ENCODE measurements around the gene ARMC2. TPM values are rescaled to one million over a fixed set of nuclear protein-coding genes. Genes with fewer than 3 reads are reported as not detected.

ARMC2 gene
- total and polyA plus RNA-seq, 2 of the 4 experiments (the other 2 are of a cell fraction): 0.72 to 3.9 TPM

DNA sequence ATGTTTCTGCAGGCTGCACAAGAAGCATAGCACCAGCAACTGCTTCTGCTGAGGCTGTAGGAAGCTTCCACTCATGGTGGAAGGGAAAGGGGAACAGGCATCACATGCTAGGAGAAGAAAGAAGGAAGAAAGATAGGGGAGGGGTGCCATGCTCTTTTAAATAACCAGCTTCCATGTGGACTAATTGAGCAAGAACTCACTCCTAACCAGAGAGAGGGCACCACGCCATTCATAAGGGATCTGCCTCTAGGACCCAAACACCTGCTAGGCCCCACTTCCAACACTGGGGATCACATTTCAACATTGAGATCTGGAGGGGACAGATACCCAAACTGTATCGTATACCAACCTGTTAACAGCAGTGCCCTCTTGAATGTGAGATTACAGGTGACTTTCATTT is 46.9 kb upstream of the ARMC2 start:
- no peak for TF ChIP-seq MAZ (IDR thresholded peaks at IDR 0.05; ENCODE audit: borderline replicate concordance, low read depth, low read length)
- TF ChIP-seq RAD21 (IDR thresholded peaks at IDR 0.05; ENCODE audit: low read length): no peak
- TF ChIP-seq BHLHE40 (IDR thresholded peaks at IDR 0.05; ENCODE audit: low read depth, low read length): no peak
- no peak for TF ChIP-seq MAFK (IDR thresholded peaks at IDR 0.05; ENCODE audit: low read depth, low read length)
- peaks cover 2% of the 10 kb centered on the region for H3K27me3 ChIP-seq (ENCODE audit: control insufficient read depth, insufficient read depth, low read length)
- no peak overlapping the region for H3K27ac ChIP-seq (ENCODE audit: insufficient read depth, low read length)
- no peak overlapping the region for H2AFZ ChIP-seq (replicated peaks; ENCODE audit: low read length, poor library complexity)
- no peak overlapping the region for H3K18ac ChIP-seq (ENCODE audit: low read depth, low read length)
- no peak overlapping the region for H2AK9ac ChIP-seq (replicated peaks; ENCODE audit: low read depth, low read length, poor library complexity)
- peaks cover 3% of the 10 kb centered on the region; the same call in 1 of the 2 replicates for H3K9me1 ChIP-seq (ENCODE audit: insufficient read depth, low read length)
- no peaks in the 10 kb centered on the region for H4K20me1 ChIP-seq (ENCODE audit: insufficient read depth, low read length)
- no peak overlapping the region for H3K4ac ChIP-seq (ENCODE audit: low read depth, low read length)
- H3K79me1 ChIP-seq (ENCODE audit: low read depth in 1 of 2, low read length in 2 of 2): no peaks in the 10 kb centered on the region
- no TSS peak for BruUV-seq (replicated peaks)
- H4K91ac ChIP-seq (ENCODE audit: insufficient read depth, low read depth, low read length): no peak overlapping the region
- no peak overlapping the region for H4K8ac ChIP-seq (ENCODE audit: low read depth in 2 of 2, low read length in 2 of 2)
- ChIA-PET POLR2A (ENCODE audit: unreplicated experiment) (no interaction called here), CTCF (no interaction called here)
- no peak overlapping the region for H3K56ac ChIP-seq (ENCODE audit: extremely low read depth, insufficient read depth, low read length)
- no peak overlapping the region for H3K9ac ChIP-seq (ENCODE audit: low read depth, low read length)
- no peak overlapping the region for H2BK20ac ChIP-seq (ENCODE audit: low read depth, low read length)
- in situ Hi-C loops (cut with MboI; ENCODE audit: low sequenced_read_pairs) (no loop called here), dilution Hi-C loops (cut with HindIII; ENCODE audit: low sequenced_read_pairs, unreplicated experiment) (no loop called here), intact Hi-C loops (cut with micrococcal nuclease) (no loop called here)
- no peak overlapping the region for H3K4me3 ChIP-seq (ENCODE audit: insufficient read depth, low read depth, low read length)
- H3K9me3 ChIP-seq (ENCODE audit: control insufficient read depth, insufficient read depth, low read length): no peaks in the 10 kb centered on the region
- H3K14ac ChIP-seq (replicated peaks; ENCODE audit: low read depth, low read length): no peak overlapping the region
- no peak overlapping the region for H2BK15ac ChIP-seq (ENCODE audit: low read depth, low read length)
- no peak overlapping the region for H4K5ac ChIP-seq (ENCODE audit: low read depth, low read length)
- no CpG with 5 or more reads among the region's 2 CpGs for WGBS, 2 experiments (ENCODE audit: extremely low coverage in 2 of 2, insufficient read length in 1 of 2)
- H3K23ac ChIP-seq (ENCODE audit: low read depth, low read length): no peak overlapping the region
- ATAC-seq (ENCODE audit: low read depth) (no peak), DNase-seq (no peak)
- H3K4me2 ChIP-seq (ENCODE audit: low read depth, low read length): no peak overlapping the region
- H2BK120ac ChIP-seq (ENCODE audit: low read depth, low read length): no peak overlapping the region
- no peak overlapping the region for H2AK5ac ChIP-seq (ENCODE audit: low read depth, low read length)
- peaks cover 13% of the 10 kb centered on the region for H3K4me1 ChIP-seq (ENCODE audit: control insufficient read depth, insufficient read depth, low read length)
- H2BK5ac ChIP-seq (ENCODE audit: low read depth, low read length, poor library complexity, severe bottlenecking): no peak overlapping the region
- no peaks in the 10 kb centered on the region for H3K36me3 ChIP-seq (ENCODE audit: control insufficient read depth, insufficient read depth, low read length)
